GM12892 (cell line): ENCODE results near the gene RAB6A.
A peak's percentile ranks its signal among the peaks of the same experiment; 100 is the strongest.

Source experiments
- DNase-seq: peaks from one replicate; pipeline ENCODE4 v3.0.0; 2011; ENCODE audit not compliant: insufficient read length
- FAIRE-seq: peaks from 2 replicates; lab custom pipeline; 2011; peaks lifted over from hg19 to GRCh38; lab: Jason Lieb, UNC
- POLR2A ChIP-seq: IDR thresholded peaks from 2 replicates; pipeline ENCODE4 v1.6.1; 2011; ENCODE audit warnings: low read depth, low read length, control low read depth
- POLR2AphosphoS5 ChIP-seq: IDR thresholded peaks from 2 replicates; pipeline ENCODE4 v1.6.1; 2011; ENCODE audit warnings: low read depth, low read length, control low read depth
- TAF1 ChIP-seq: IDR thresholded peaks from 2 replicates; pipeline ENCODE4 v1.6.1; 2011; ENCODE audit warnings: low read depth, mild to moderate bottlenecking, control low read depth, low read length, borderline replicate concordance

Gene RAB6A

DNA sequence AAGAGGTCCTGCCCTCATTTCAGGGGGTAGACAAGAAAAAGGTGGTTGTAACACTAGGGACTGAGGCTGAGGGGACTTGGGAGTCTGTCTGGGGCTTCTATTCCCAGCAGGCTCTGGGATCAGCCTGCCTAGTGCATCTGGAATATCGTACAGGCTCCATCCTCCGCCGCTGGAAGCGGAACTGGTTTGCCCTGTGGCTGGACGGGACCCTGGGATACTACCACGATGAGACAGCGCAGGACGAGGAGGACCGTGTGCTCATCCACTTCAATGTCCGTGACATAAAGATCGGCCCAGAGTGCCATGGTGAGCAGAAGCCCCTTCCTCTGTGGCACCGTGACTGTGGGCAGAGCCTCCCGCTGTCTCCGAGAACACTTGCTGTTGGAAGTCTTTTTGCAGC lies 110.5 kb downstream of the RAB6A start:
- DNase-seq = no peak
- FAIRE-seq = no peak
- TF ChIP-seq POLR2A (no peak), TAF1 (no peak), POLR2AphosphoS5 (no peak)

DNA sequence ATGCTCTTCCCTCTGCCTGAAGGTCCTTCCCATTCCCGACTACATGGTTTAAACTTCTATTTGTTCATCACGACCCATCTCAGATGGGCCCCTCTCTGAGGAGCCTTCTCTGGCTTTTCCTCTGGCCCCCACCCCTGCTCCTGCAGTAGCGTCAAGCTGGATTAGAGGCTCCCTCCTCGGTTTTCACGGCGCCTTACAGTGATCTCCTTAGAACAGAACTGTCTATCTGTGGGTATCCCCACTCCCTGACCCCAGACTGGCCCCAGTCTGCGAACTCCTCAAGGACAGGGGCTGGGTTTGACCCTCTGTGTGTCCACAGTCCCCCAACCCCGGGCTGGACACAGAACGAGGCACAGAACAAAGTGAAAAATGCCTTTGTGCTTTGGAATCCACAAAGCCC lies 111.7 kb downstream of the RAB6A start:
- no peak for DNase-seq
- FAIRE-seq = no peak
- TF ChIP-seq POLR2A (no peak), TAF1 (no peak), POLR2AphosphoS5 (no peak)

DNA sequence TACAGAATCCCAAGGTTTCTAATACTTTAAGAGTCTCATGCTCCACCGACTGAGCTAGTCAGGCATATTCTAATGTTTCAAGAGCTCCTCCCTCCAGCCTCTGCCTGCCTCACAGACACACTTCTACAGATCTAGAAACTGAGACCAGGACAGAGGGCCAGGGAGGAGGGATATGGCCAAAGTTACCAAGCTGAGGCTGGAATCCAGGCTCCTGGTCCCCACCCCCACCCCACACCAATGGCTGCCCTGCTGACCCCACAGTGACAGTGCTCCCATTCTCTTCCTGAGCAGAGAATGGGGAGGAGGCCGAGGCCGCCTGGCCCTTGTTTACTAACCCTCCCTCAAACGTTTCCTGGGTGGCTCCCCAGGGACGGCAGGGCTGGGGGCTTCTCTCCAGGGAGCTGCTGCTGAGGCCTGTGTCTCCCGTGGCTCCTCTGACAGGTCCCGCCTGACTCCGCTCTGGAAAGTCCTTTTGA lies 112.3 kb downstream of the RAB6A start:
- FAIRE-seq = no peak
- DNase-seq = no peak
- TF ChIP-seq TAF1 (no peak), POLR2AphosphoS5 (no peak)

DNA sequence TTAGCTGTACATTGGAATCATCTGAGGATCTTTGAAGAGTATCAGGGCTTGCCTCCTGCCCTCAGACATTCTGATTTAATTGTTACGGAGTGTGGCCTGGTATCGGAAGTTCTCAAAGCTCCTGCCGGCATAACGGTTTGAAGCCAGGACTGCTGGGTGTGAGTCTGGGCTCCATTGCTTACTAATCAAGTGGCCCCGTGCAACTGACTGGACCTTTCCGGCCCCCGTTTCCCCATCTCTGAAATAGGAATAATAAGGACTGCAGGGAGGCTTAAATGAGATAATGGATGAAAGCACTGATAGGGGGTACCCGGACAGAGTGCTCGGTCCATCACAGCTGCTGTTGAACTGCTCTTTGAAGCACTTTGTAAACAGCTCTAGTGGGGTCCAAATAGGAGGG lies 112.8 kb downstream of the RAB6A start:
- FAIRE-seq = no peak
- TF ChIP-seq TAF1 = no peak
- TF ChIP-seq POLR2A = no peak
- TF ChIP-seq POLR2AphosphoS5 = no peak
- no peak for DNase-seq

DNA sequence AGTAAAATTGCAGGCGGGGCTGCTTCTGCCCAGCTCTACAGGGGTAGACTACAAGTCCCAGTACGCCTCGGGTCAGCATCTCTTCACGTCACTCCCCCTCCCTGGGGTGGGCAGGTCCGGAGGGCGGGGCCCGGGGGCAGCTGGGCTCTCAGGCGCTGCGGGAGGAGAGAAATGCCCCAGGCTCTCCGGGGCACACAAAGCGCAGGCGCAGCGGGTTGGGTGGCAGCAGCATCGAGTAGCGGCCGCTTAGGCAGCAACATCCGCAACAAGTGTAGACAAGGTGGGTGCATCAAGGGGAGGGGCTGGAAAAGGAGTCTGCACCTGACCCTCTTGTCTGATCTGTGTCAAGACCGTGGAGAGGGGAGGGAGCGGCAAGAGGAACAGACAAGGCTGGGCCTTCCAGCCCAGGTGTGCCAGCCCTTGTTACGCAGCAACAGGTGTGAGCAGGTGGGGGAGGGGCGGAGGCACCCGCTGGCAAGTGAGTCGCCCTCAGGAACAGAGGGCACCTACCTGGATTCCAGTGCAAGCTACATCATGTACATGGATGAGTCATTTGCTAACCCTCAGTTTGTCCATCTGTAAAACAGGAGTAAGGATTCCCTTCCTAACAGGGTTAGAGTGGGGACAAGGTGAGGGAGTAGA lies 113.3 kb downstream of the RAB6A start:
- FAIRE-seq (peak; percentile 89), DNase-seq (peak; percentile 84)
- TF ChIP-seq POLR2AphosphoS5 = no peak
- no peak for TF ChIP-seq TAF1
- no peak for TF ChIP-seq POLR2A

DNA sequence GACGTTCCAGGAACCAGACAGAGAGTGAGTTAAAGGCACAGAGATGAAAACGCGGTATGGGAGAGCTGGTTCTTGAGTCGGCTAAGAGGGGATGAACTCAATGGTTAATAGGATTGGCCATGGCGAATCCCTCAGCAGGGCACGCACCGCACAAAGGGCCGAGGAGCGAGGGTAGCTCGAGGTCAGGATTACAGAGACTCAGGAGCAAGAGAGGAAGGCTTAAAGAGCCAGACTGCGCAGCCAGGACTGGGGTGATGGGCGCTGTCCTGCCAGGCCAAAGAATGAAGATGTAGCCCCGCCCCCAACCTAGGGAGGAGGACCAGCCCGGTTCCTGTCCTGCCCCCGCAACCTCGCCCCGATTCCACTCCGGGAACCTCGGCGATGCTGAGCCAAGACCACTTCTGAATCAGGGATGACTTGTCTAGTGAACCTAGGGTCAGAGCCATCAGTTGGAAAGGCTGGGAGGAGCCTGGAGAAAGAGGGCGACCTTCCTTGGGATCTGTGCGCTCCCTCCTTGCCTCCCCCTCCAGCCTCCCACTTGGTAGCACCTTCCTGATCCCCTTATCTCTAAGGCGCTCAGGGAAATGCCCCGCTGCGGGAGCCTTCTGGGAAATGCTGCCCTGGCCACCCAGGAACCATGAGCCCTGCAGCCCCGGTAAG lies 114.8 kb downstream of the RAB6A start, which contains the start of gene PLEKHB1:
Gene PLEKHB1 (plus strand): TSS at position 610 of the 660 bp plus-strand sequence. CDS start 28 bp downstream, at position 638.
- FAIRE-seq = no peak
- TF ChIP-seq TAF1 = no peak
- TF ChIP-seq POLR2A = no peak
- no peak for TF ChIP-seq POLR2AphosphoS5
- DNase-seq = no peak

DNA sequence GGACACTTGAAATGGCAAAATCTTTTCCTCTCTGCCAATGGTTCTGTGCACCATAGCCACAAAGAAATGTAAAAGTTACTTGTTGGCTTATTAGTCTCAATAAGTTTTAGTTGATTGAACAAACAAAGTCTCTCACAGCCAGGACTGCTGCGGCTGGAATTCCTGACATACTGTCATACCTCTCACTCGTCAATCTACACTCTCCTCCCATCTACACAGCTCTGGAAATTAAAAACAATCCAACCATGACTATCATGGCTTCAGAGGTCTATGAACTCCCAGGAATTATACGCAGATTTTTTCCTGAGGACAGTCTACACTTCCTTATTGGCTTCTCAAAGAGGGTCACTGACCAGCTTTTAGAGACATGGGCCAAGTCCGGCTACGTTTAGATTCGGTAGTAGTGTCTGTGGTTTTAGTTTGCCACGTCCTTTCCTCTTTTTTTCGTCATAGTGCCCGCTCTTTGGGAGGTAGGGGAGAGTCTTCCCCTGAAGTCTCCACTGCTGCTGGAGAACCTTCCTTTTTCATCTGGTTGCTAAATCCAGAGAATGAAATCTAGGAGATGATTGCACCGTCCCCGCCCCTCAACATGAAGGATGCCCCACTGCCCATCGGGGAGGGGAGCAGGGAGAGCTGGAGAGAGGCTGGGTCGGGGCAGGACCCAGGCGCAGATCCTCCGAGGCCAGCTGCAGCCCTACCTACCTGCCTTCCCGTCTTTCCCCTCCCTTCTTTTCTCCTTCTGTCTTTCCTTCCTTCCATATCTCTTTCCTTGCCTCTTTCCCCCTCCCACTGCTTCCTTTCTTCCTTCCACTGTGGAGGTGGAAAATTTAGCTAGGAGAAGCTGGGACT lies 115.5 kb downstream of the RAB6A start:
- no peak for DNase-seq
- TF ChIP-seq TAF1 (no peak), POLR2AphosphoS5 (no peak), POLR2A (no peak)
- no peak for FAIRE-seq

DNA sequence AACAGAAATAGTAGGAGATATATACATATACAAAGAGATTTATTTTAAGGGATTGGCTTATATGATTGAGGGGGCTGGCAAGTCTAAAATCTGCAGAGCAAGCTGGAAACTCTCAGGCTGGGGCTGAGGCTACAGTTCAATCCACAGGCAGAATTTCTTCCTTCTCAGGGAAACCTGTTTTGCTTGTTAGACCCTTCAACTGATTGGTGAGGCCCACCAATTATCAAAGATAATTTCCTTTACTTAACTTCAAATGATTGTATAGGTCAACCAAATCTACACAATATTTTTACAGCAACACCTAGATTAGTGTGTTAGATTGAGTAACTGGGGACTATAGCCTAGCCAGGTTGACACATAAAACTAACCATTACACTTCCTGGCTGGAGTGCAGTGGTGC lies 119.2 kb downstream of the RAB6A start:
- no peak for FAIRE-seq
- TF ChIP-seq POLR2AphosphoS5 (no peak), TAF1 (no peak), POLR2A (no peak)
- DNase-seq = no peak

DNA sequence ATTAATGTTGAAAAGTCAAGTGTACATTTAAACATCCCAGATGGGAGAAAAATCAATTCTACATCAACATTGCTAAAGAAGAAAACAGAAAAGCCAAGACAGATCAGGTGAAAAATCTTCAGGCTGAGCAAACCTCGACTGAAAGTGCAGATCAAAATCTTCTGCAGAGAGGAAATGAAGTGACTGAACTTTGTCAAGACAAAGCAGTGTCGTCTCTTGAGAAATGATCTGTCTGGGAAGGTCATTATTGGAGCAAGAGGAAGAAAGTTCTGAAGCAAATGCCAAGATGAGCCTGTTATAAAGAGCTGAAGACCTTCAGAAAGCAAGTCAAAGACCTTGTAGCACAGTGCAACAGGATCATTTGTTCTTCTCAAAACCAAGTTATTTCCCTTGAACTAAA lies 120.3 kb downstream of the RAB6A start:
- TF ChIP-seq POLR2A = no peak
- no peak for TF ChIP-seq POLR2AphosphoS5
- TF ChIP-seq TAF1 = no peak
- FAIRE-seq = no peak
- no peak for DNase-seq

DNA sequence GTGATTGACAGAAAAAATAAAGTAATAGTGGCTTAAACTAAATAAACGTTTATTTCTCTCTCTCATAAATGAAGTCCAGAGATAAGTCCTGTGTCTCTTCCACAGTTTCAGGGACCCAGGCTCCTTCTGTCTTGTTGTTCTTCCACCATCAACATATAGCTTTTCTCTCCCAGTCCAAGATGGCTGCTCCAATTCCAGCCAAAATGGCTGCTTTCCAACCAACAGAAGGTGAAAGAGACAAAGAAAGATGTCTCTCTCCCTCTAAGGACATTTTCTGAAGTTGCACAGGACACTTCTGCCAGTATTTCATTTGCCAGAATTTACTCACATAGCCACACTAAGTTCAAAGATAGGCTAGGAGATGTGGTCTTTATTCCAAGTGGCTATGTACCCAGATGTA lies 123.9 kb downstream of the RAB6A start:
- FAIRE-seq (no peak), DNase-seq (no peak)
- TF ChIP-seq POLR2A (no peak), TAF1 (no peak), POLR2AphosphoS5 (no peak)

DNA sequence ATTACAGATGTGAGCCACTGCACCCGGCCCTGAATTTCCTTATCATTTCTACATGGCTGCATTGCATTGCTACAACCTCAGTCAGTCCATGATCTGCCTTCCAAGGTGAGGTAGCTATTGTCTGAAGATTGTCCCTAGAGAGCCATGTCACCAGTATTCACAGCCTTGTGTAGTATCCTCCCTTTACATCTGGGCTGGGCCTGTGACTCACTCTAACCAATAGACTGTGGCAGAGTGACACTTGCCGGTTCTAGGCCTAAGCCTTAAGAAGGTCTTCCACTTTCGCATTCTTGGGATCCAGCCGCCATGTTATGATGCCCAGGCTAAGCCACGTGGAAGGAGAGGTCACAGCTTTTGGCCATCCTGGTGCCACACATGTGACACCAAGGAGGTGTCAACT lies 124.6 kb downstream of the RAB6A start:
- DNase-seq = no peak
- TF ChIP-seq POLR2AphosphoS5 = no peak
- FAIRE-seq = no peak

DNA sequence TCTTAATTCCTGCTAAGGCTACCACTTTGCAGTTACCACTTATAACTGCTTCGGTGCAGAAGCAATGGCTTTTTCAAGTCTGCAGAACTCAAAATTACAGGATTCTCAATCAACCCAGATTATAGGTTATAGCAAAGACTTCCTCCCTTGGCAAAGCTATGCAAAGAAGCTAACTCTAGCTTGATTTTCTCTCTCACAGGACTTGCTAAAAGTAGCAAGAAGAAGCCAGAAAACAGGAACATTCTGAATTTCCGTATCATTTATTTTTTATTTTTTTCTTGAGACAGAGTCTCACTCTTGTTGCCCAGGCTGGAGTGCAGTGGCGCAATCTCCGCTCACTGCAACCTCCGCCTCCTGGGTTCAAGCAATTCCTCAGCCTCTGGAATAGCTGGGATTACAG lies 125.2 kb downstream of the RAB6A start:
- FAIRE-seq = no peak
- DNase-seq = no peak
- TF ChIP-seq TAF1 (no peak), POLR2AphosphoS5 (no peak), POLR2A (no peak)
